ENCODE measurements around the gene XIRP2. TPM values are rescaled to one million over a fixed set of nuclear protein-coding genes. Genes with fewer than 3 reads are reported as not detected.

Gene XIRP2
- total RNA-seq, 1 donor from 2014 or later: not detected

- H3K36me3 Mint-ChIP-seq (ENCODE audit: low read depth): no peaks in the 10 kb centered on the region
- no peaks in the 10 kb centered on the region for H3K27me3 Mint-ChIP-seq (ENCODE audit: insufficient read depth)
- H3K4me1 Mint-ChIP-seq (ENCODE audit: low read depth): no peaks in the 10 kb centered on the region
- no peak for DNase-seq (ENCODE audit: low spot score)
- H3K4me3 Mint-ChIP-seq: no peak overlapping the region
- no peak overlapping the region for H3K27ac Mint-ChIP-seq
- H3K9me3 Mint-ChIP-seq: peaks cover 5% of the 10 kb centered on the region
- intact Hi-C loops (cut with micrococcal nuclease): no loop called here
These were observed 288.9 kb downstream of the XIRP2 start for GRCh38 chr2:167177196-167177595.

- no peak for DNase-seq (ENCODE audit: low spot score)
- H3K27ac Mint-ChIP-seq: no peak overlapping the region
- no peaks in the 10 kb centered on the region for H3K4me1 Mint-ChIP-seq (ENCODE audit: low read depth)
- intact Hi-C loops (cut with micrococcal nuclease): no loop called here
- H3K9me3 Mint-ChIP-seq: no peaks in the 10 kb centered on the region
- H3K36me3 Mint-ChIP-seq (ENCODE audit: low read depth): no peaks in the 10 kb centered on the region
- no peaks in the 10 kb centered on the region for H3K27me3 Mint-ChIP-seq (ENCODE audit: insufficient read depth)
- H3K4me3 Mint-ChIP-seq: no peak overlapping the region
These were observed 292.9 kb downstream of the XIRP2 start for GRCh38 chr2:167181134-167181533.

GRCh38 chr2:167181688-167182087 lies 293.4 kb downstream of the XIRP2 start:
- Mint-ChIP-seq H3K9me3 (no peaks in the 10 kb centered on the region), H3K27me3 (ENCODE audit: insufficient read depth) (no peaks in the 10 kb centered on the region), H3K36me3 (ENCODE audit: low read depth) (no peaks in the 10 kb centered on the region), H3K27ac (no peak overlapping the region), H3K4me3 (no peak overlapping the region), H3K4me1 (ENCODE audit: low read depth) (no peaks in the 10 kb centered on the region)
- intact Hi-C loops (cut with micrococcal nuclease): no loop called here
- no peak for DNase-seq (ENCODE audit: low spot score)

GRCh38 chr2:167182403-167182802 lies 294.1 kb downstream of the XIRP2 start:
- no peaks in the 10 kb centered on the region for H3K36me3 Mint-ChIP-seq (ENCODE audit: low read depth)
- H3K9me3 Mint-ChIP-seq: no peaks in the 10 kb centered on the region
- no peak overlapping the region for H3K4me3 Mint-ChIP-seq
- no peak for DNase-seq (ENCODE audit: low spot score)
- H3K4me1 Mint-ChIP-seq (ENCODE audit: low read depth): no peaks in the 10 kb centered on the region
- no peak overlapping the region for H3K27ac Mint-ChIP-seq
- no peaks in the 10 kb centered on the region for H3K27me3 Mint-ChIP-seq (ENCODE audit: insufficient read depth)
- intact Hi-C loops (cut with micrococcal nuclease): no loop called here

- Mint-ChIP-seq H3K4me3 (no peak overlapping the region), H3K9me3 (no peaks in the 10 kb centered on the region), H3K27me3 (ENCODE audit: insufficient read depth) (no peaks in the 10 kb centered on the region), H3K4me1 (ENCODE audit: low read depth) (no peaks in the 10 kb centered on the region), H3K27ac (no peak overlapping the region), H3K36me3 (ENCODE audit: low read depth) (no peaks in the 10 kb centered on the region)
- intact Hi-C loops (cut with micrococcal nuclease): no loop called here
- no peak for DNase-seq (ENCODE audit: low spot score)
These were observed 295.7 kb downstream of the XIRP2 start for GRCh38 chr2:167183931-167184330.

GRCh38 chr2:167186465-167186864 lies 298.2 kb downstream of the XIRP2 start:
- Mint-ChIP-seq H3K36me3 (ENCODE audit: low read depth) (no peaks in the 10 kb centered on the region), H3K9me3 (no peaks in the 10 kb centered on the region), H3K4me1 (ENCODE audit: low read depth) (no peaks in the 10 kb centered on the region), H3K4me3 (no peak overlapping the region), H3K27ac (no peak overlapping the region), H3K27me3 (ENCODE audit: insufficient read depth) (peaks cover 1% of the 10 kb centered on the region)
- no peak for DNase-seq (ENCODE audit: low spot score)
- intact Hi-C loops (cut with micrococcal nuclease): no loop called here

GRCh38 chr2:167187049-167187727 lies 298.9 kb downstream of the XIRP2 start:
- no peak overlapping the region for H3K4me3 Mint-ChIP-seq
- DNase-seq (ENCODE audit: low spot score): no peak

GRCh38 chr2:167187978-167188967 lies 300.0 kb downstream of the XIRP2 start:
- DNase-seq (ENCODE audit: low spot score): no peak
- H3K27ac Mint-ChIP-seq: no peak overlapping the region
- no peaks in the 10 kb centered on the region for H3K36me3 Mint-ChIP-seq (ENCODE audit: low read depth)
- H3K9me3 Mint-ChIP-seq: no peaks in the 10 kb centered on the region
- intact Hi-C loops (cut with micrococcal nuclease): no loop called here
- H3K4me3 Mint-ChIP-seq: no peak overlapping the region
- peaks cover 1% of the 10 kb centered on the region for H3K27me3 Mint-ChIP-seq (ENCODE audit: insufficient read depth)
- no peaks in the 10 kb centered on the region for H3K4me1 Mint-ChIP-seq (ENCODE audit: low read depth)

More at GRCh38 chr2:167187049-167187727, 298.9 kb downstream of the XIRP2 start:
- intact Hi-C loops (cut with micrococcal nuclease): no loop called here
- Mint-ChIP-seq H3K9me3 (no peaks in the 10 kb centered on the region), H3K4me1 (ENCODE audit: low read depth) (no peaks in the 10 kb centered on the region), H3K27me3 (ENCODE audit: insufficient read depth) (peaks cover 1% of the 10 kb centered on the region), H3K27ac (no peak overlapping the region), H3K36me3 (ENCODE audit: low read depth) (no peaks in the 10 kb centered on the region)

GRCh38 chr2:167190053-167190452 lies 301.8 kb downstream of the XIRP2 start:
- no peak overlapping the region for H3K4me3 Mint-ChIP-seq
- intact Hi-C loops (cut with micrococcal nuclease): no loop called here
- peaks cover 1% of the 10 kb centered on the region for H3K27me3 Mint-ChIP-seq (ENCODE audit: insufficient read depth)
- H3K9me3 Mint-ChIP-seq: no peaks in the 10 kb centered on the region
- H3K27ac Mint-ChIP-seq: no peak overlapping the region
- no peaks in the 10 kb centered on the region for H3K36me3 Mint-ChIP-seq (ENCODE audit: low read depth)
- H3K4me1 Mint-ChIP-seq (ENCODE audit: low read depth): no peaks in the 10 kb centered on the region
- no peak for DNase-seq (ENCODE audit: low spot score)

GRCh38 chr2:167191588-167191987 lies 303.3 kb downstream of the XIRP2 start:
- no peak for DNase-seq (ENCODE audit: low spot score)
- no peak overlapping the region for H3K27ac Mint-ChIP-seq
- no peaks in the 10 kb centered on the region for H3K36me3 Mint-ChIP-seq (ENCODE audit: low read depth)
- no peaks in the 10 kb centered on the region for H3K9me3 Mint-ChIP-seq
- no peak overlapping the region for H3K4me3 Mint-ChIP-seq
- H3K4me1 Mint-ChIP-seq (ENCODE audit: low read depth): no peaks in the 10 kb centered on the region
- intact Hi-C loops (cut with micrococcal nuclease): no loop called here
- H3K27me3 Mint-ChIP-seq (ENCODE audit: insufficient read depth): peaks cover 1% of the 10 kb centered on the region

GRCh38 chr2:167192833-167193232 lies 304.6 kb downstream of the XIRP2 start:
- Mint-ChIP-seq H3K27me3 (ENCODE audit: insufficient read depth) (peaks cover 1% of the 10 kb centered on the region), H3K4me3 (no peak overlapping the region), H3K36me3 (ENCODE audit: low read depth) (no peaks in the 10 kb centered on the region), H3K27ac (no peak overlapping the region), H3K9me3 (no peaks in the 10 kb centered on the region), H3K4me1 (ENCODE audit: low read depth) (no peaks in the 10 kb centered on the region)
- intact Hi-C loops (cut with micrococcal nuclease): no loop called here
- no peak for DNase-seq (ENCODE audit: low spot score)

GRCh38 chr2:167196461-167197252 lies 308.4 kb downstream of the XIRP2 start:
- intact Hi-C loops (cut with micrococcal nuclease): no loop called here
- Mint-ChIP-seq H3K27ac (no peak overlapping the region), H3K4me1 (ENCODE audit: low read depth) (no peaks in the 10 kb centered on the region)

More at GRCh38 chr2:167196461-167197252, 308.4 kb downstream of the XIRP2 start:
- Mint-ChIP-seq H3K9me3 (no peaks in the 10 kb centered on the region), H3K36me3 (ENCODE audit: low read depth) (no peaks in the 10 kb centered on the region), H3K27me3 (ENCODE audit: insufficient read depth) (no peaks in the 10 kb centered on the region), H3K4me3 (no peak overlapping the region)
- no peak for DNase-seq (ENCODE audit: low spot score)
